SK-N-SH (cell line): Measurements from ENCODE around the gene TSGA10. TPM values are rescaled to one million over a fixed set of nuclear protein-coding genes. Genes with fewer than 3 reads are reported as not detected.

ENCODE experiments used
- CTCF ChIA-PET: fragments of 300-600, 350-600 bp; formaldehyde crosslinking; extraction: SDS; loops from one replicate; lab custom pipeline; 2021; lab: Yijun Ruan, JAX
- POLR2A ChIA-PET: fragments of 350-600 bp; sonication (Branson Sonifier 250); formaldehyde crosslinking; extraction: SDS; loops from one replicate; lab custom pipeline; 2020; ENCODE audit warnings: antibody characterized with exemption, inconsistent platforms; lab: Yijun Ruan, JAX
- DNase-seq: peaks from one replicate; pipeline ENCODE4 v3.0.0; 2012
- H2AFZ ChIP-seq: fragments of 200-600 bp; sonication (generic); 2 replicates; pipeline ENCODE4 v1.8.1; 2016; ENCODE audit warnings: antibody characterized with exemption, mild to moderate bottlenecking, low read depth
- H3F3A ChIP-seq: fragments of 200-600 bp; sonication (generic); replicated peaks from 2 replicates; pipeline ENCODE3; 2016; ENCODE audit warnings: antibody characterized with exemption, mild to moderate bottlenecking; ENCODE audit not compliant: insufficient read depth
- H3K27ac ChIP-seq, 2 experiments: fragments of 200-500 bp in 1 of 2; fragments of 200-600 bp in 1 of 2; sonication (Bioruptor generic) in 1 of 2; sonication (generic), shearing (Covaris generic) in 1 of 2; 2 replicates each; pipeline versions ENCODE4 v1.5.1 to v1.6.1; 2014 to 2016; ENCODE audit warnings: low read depth in 2 of 2, inconsistent platforms in 1 of 2, low read length in 1 of 2, mild to moderate bottlenecking in 1 of 2, mixed read lengths in 1 of 2
- H3K27me3 ChIP-seq: fragments of 200-600 bp; sonication (generic), shearing (Covaris generic); 2 replicates; pipeline ENCODE4 v1.6.1; 2016; ENCODE audit warnings: mixed run types; ENCODE audit not compliant: insufficient read depth
- H3K36me3 ChIP-seq, 2 experiments: fragments of 200-500 bp in 1 of 2; fragments of 200-600 bp in 1 of 2; sonication (Bioruptor generic) in 1 of 2; sonication (generic) in 1 of 2; replicated peaks in 1 of 2; 2 replicates each; pipeline versions ENCODE3 to v1.5.1; 2014 to 2016; ENCODE audit warnings: low read length in 1 of 2, mild to moderate bottlenecking in 1 of 2; ENCODE audit not compliant: insufficient read depth in 2 of 2, control insufficient read depth in 1 of 2
- H3K4me1 ChIP-seq, 2 experiments: fragments of 200-500 bp in 1 of 2; fragments of 200-600 bp in 1 of 2; sonication (Bioruptor generic) in 1 of 2; sonication (generic), shearing (Covaris generic) in 1 of 2; 2 replicates each; pipeline versions ENCODE4 v1.5.1 to v1.6.1; 2014 to 2016; ENCODE audit warnings: low read depth in 1 of 2, low read length in 1 of 2, mixed run types in 1 of 2; ENCODE audit not compliant: insufficient read depth in 2 of 2, control insufficient read depth in 1 of 2
- H3K4me2 ChIP-seq: fragments of 200-600 bp; sonication (generic), shearing (Covaris generic); 2 replicates; pipeline ENCODE4 v1.6.1; 2017; ENCODE audit warnings: mixed run types
- H3K4me3 ChIP-seq, 2 experiments: fragments of 200-500 bp in 1 of 2; fragments of 200-600 bp in 1 of 2; sonication (Bioruptor generic) in 1 of 2; sonication (generic), shearing (Covaris generic) in 1 of 2; 2 replicates each; pipeline versions ENCODE4 v1.5.1 to v1.8.1; 2014 to 2016; ENCODE audit warnings: low read depth in 2 of 2, inconsistent platforms in 1 of 2, low read length in 1 of 2, mild to moderate bottlenecking in 1 of 2, mixed read lengths in 1 of 2, moderate library complexity in 1 of 2
- H3K79me2 ChIP-seq: fragments of 200-600 bp; sonication (generic); 2 replicates; pipeline ENCODE4 v1.8.1; 2017; ENCODE audit warnings: mild to moderate bottlenecking; ENCODE audit not compliant: insufficient read depth
- H3K9ac ChIP-seq: fragments of 200-600 bp; sonication (generic); 2 replicates; pipeline ENCODE4 v1.6.1; 2017; ENCODE audit warnings: mixed run types
- H3K9me2 ChIP-seq: fragments of 200-600 bp; sonication (generic); 2 replicates; pipeline ENCODE4 v1.6.1; 2017; ENCODE audit warnings: mixed run types
- H3K9me3 ChIP-seq: fragments of 200-600 bp; sonication (generic); 2 replicates; pipeline ENCODE4 v1.6.1; 2017; ENCODE audit warnings: mixed run types, mild to moderate bottlenecking, moderate library complexity
- H4K20me1 ChIP-seq: fragments of 200-600 bp; sonication (generic); 2 replicates; pipeline ENCODE4 v1.6.1; 2017; ENCODE audit warnings: mild to moderate bottlenecking, mixed run types; ENCODE audit not compliant: insufficient read depth
- CHD2 ChIP-seq: fragments of 150-350 bp; IDR thresholded peaks from 2 replicates; pipeline ENCODE4 v1.6.1; 2018; ENCODE audit warnings: low read length; ENCODE audit not compliant: partially characterized antibody
- CTCF ChIP-seq: fragments of 200-600 bp; sonication (generic); IDR thresholded peaks from 2 replicates; pipeline ENCODE4 v1.6.1; 2017; ENCODE audit warnings: antibody characterized with exemption, mild to moderate bottlenecking, moderate library complexity
- ELF1 ChIP-seq: IDR thresholded peaks from 2 replicates; pipeline ENCODE4 v1.4.0; 2012
- EZH2phosphoT487 ChIP-seq: fragments of 200-600 bp; sonication (generic); IDR thresholded peaks from 2 replicates; pipeline ENCODE4 v1.6.1; 2017; ENCODE audit warnings: low read depth, mixed run types, mild to moderate bottlenecking, antibody characterized with exemption, moderate library complexity, borderline replicate concordance
- FOSL2 ChIP-seq: IDR thresholded peaks from 2 replicates; pipeline ENCODE4 v1.4.0; 2012; ENCODE audit warnings: low read depth, mild to moderate bottlenecking, moderate library complexity, borderline replicate concordance
- FOXM1 ChIP-seq: IDR thresholded peaks from 2 replicates; pipeline ENCODE4 v1.4.0; 2012; ENCODE audit warnings: low read depth, mild to moderate bottlenecking
- GABPA ChIP-seq: IDR thresholded peaks from 2 replicates; pipeline ENCODE4 v1.4.0; 2012; ENCODE audit warnings: low read depth, mild to moderate bottlenecking
- IRF3 ChIP-seq: fragments of 150-350 bp; IDR thresholded peaks from 2 replicates; pipeline ENCODE4 v1.6.1; 2016; ENCODE audit warnings: mild to moderate bottlenecking, low read depth, low read length
- JUND ChIP-seq: IDR thresholded peaks from 2 replicates; pipeline ENCODE4 v1.4.0; 2012
- MAX ChIP-seq: IDR thresholded peaks from 2 replicates; pipeline ENCODE4 v1.4.0; 2012; ENCODE audit warnings: low read depth
- MEF2A ChIP-seq: IDR thresholded peaks from 2 replicates; pipeline ENCODE4 v1.4.0; 2012; ENCODE audit warnings: low read depth, borderline replicate concordance
- NRF1 ChIP-seq: IDR thresholded peaks from 2 replicates; pipeline ENCODE4 v1.6.1; 2012; ENCODE audit warnings: low read depth, mild to moderate bottlenecking, low read length
- RAD21 ChIP-seq: IDR thresholded peaks from 2 replicates; pipeline ENCODE4 v1.6.1; 2012; ENCODE audit warnings: mild to moderate bottlenecking, low read length
- REST ChIP-seq: IDR thresholded peaks from 2 replicates; pipeline ENCODE4 v1.6.1; 2012; ENCODE audit warnings: mild to moderate bottlenecking, low read depth, low read length, moderate library complexity
- RXRA ChIP-seq: IDR thresholded peaks from 2 replicates; pipeline ENCODE4 v1.4.0; 2012; ENCODE audit warnings: low read depth, mild to moderate bottlenecking, borderline replicate concordance
- SIN3A ChIP-seq: IDR thresholded peaks from 2 replicates; pipeline ENCODE4 v1.6.1; 2012; ENCODE audit warnings: low read depth, mild to moderate bottlenecking, low read length, moderate library complexity, borderline replicate concordance
- TAF1 ChIP-seq: IDR thresholded peaks from 2 replicates; pipeline ENCODE4 v1.6.1; 2012; ENCODE audit warnings: low read depth, mild to moderate bottlenecking, low read length, moderate library complexity, borderline replicate concordance
- USF1 ChIP-seq: IDR thresholded peaks from 2 replicates; pipeline ENCODE4 v1.4.0; 2012; ENCODE audit warnings: low read depth, borderline replicate concordance
- YY1 ChIP-seq: IDR thresholded peaks from 2 replicates; pipeline ENCODE4 v1.4.0; 2012; ENCODE audit warnings: low read depth, mild to moderate bottlenecking
- WGBS: methylation state at CpG from one replicate; pipeline ENCODE4 v1.1.6; 2017; ENCODE audit warnings: low lambda C conversion rate; 5-methylcytosine and 5-hydroxymethylcytosine counted together
- polyA plus RNA-seq, 3 experiments: library from polyadenylated mRNA; depleted of rRNA; stranded (reverse); fragments of >200 nt; gene quantifications; 2 replicates each; pipeline ENCODE4 v1.2.3, GENCODE V29; 2012

Gene TSGA10
- polyA plus RNA-seq, 1 of the 3 experiments (the other 2 are of a cell fraction), result 1.8 TPM

GRCh38 chr2:99150706-99151105 lies 4.0 kb downstream of the TSGA10 start:
- Histone ChIP-seq H3K4me3 (no peak overlapping the region), H4K20me1 (no peaks in the 10 kb centered on the region), H3K4me2 (no peak overlapping the region)
- DNase-seq, result no peak
- TF ChIP-seq JUND (no peak), FOXM1 (no peak), CHD2 (no peak), ELF1 (no peak), SIN3A (no peak), IRF3 (no peak), MEF2A (no peak), GABPA (no peak), USF1 (no peak), MAX (no peak), FOSL2 (no peak), NRF1 (no peak), CTCF (no peak), YY1 (no peak), REST (no peak), RAD21 (no peak), RXRA (no peak), TAF1 (no peak), EZH2phosphoT487 (no peak)
- TF ChIP-seq, all 33 proteins: peak for 0
- H2AFZ ChIP-seq, result no peak overlapping the region
- WGBS, result 90% methylated on average over 1 of the region's 1 CpG
- H3K27me3 ChIP-seq, result no peaks in the 10 kb centered on the region
- POLR2A ChIA-PET, result no interaction called here
- no peaks in the 10 kb centered on the region for H3K9me3 ChIP-seq
- H3F3A ChIP-seq, result no peaks in the 10 kb centered on the region
- no peak overlapping the region for H3K27ac ChIP-seq
- no peaks in the 10 kb centered on the region for H3K9me2 ChIP-seq
- no peaks in the 10 kb centered on the region for H3K36me3 ChIP-seq
- H3K9ac ChIP-seq, result no peak overlapping the region
- H3K79me2 ChIP-seq, result no peaks in the 10 kb centered on the region
- CTCF ChIA-PET, result no interaction called here
- H3K4me1 ChIP-seq, result peaks cover 0 to 8% of the 10 kb centered on the region in 2 experiments; a peak in 2 of 4 replicates
